Measurements from ENCODE around the gene GSN.

DNA sequence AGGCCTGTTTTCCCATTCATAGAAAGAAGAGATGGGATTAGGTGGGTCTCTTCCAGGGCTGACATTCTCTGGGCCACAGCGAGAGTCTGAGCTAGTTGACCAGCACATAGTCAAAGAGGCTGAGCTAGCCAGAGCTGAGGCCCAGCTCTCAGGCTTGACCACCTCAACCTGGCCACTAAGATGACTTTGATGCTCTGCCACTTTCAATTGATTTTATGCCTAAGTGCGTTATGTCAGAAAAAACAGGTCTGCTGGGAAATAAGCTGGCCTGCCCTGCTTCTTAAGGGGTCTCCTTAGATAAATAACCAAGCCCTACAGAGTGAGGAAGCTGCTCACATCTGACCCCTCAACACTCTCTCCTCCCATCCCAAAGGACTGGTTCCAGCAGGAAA is 46.3 kb upstream of the GSN start:
- no peak for TF ChIP-seq TCF12 (IDR thresholded peaks at IDR 0.05; ENCODE audit: low read depth, low read length)
- no peak for TF ChIP-seq MAFK (IDR thresholded peaks at IDR 0.05; ENCODE audit: low read depth, low read length)
- TF ChIP-seq TAF7 (optimal IDR thresholded peaks at IDR 0.05; ENCODE audit: borderline replicate concordance, low read depth, low read length) = no peak
- TF ChIP-seq EZH2 (IDR thresholded peaks at IDR 0.05; ENCODE audit: low read depth, low read length, severe bottlenecking) = no peak
- no peak for TF ChIP-seq POLR2A (IDR thresholded peaks at IDR 0.05; ENCODE audit: control extremely low read depth in 1 of 2, low read depth in 2 of 2, low read length in 2 of 2)
- TF ChIP-seq, protein P1, sequence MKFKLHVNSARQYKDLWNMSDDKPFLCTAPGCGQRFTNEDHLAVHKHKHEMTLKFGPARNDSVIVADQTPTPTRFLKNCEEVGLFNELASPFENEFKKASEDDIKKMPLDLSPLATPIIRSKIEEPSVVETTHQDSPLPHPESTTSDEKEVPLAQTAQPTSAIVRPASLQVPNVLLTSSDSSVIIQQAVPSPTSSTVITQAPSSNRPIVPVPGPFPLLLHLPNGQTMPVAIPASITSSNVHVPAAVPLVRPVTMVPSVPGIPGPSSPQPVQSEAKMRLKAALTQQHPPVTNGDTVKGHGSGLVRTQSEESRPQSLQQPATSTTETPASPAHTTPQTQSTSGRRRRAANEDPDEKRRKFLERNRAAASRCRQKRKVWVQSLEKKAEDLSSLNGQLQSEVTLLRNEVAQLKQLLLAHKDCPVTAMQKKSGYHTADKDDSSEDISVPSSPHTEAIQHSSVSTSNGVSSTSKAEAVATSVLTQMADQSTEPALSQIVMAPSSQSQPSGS (IDR thresholded peaks at IDR 0.05; ENCODE audit: low read length) = no peak

All from H1 (cell line).